Stimulated activated effector memory CD8-positive, alpha-beta T cell treated with anti-CD3 and anti-CD28 coated beads, Interleukin-12 subunit alpha, Interleukin-12 subunit beta, amount 100 ng/mL, for 72 hours (primary cell): ENCODE measurements around the gene TESPA1.
"Not testable (repeated sequence)": the region's sequence is repeated elsewhere in the genome, so short reads cannot be mapped to it uniquely, and the experiment has no call there.

ENCODE experiments used
- ATAC-seq: fragments of 150-1000 bp; cut with Tn5 transposase; 2 replicates; pipeline ENCODE4 v1.10.0; 2021
- DNase-seq, 2 donors: peaks; one replicate each; pipeline ENCODE4 v3.0.0; 2021 to 2022; ENCODE audit warnings: low spot score in 2 of 2
- H3K27ac Mint-ChIP-seq: one replicate; pipeline ENCODE4 v1.8.0; 2022; ENCODE audit warnings: mild to moderate bottlenecking, mixed read lengths
- H3K36me3 Mint-ChIP-seq: one replicate; pipeline ENCODE4 v1.8.0; 2022; ENCODE audit warnings: mild to moderate bottlenecking, mixed read lengths
- H3K4me1 Mint-ChIP-seq: one replicate; pipeline ENCODE4 v1.8.0; 2022; ENCODE audit warnings: mixed read lengths
- H3K4me3 Mint-ChIP-seq: one replicate; pipeline ENCODE4 v1.8.0; 2022; ENCODE audit warnings: mild to moderate bottlenecking, mixed read lengths
- H3K9me3 Mint-ChIP-seq: one replicate; pipeline ENCODE4 v1.8.0; 2022; ENCODE audit warnings: mixed read lengths

Gene TESPA1

GRCh38 chr12:54991161-54991990, 6.8 kb upstream of the TESPA1 start:
- ATAC-seq = peak; percentile 81
- Mint-ChIP-seq H3K4me1 (peaks cover 37% of the 10 kb centered on the region), H3K4me3 (peak overlapping the region; percentile 62), H3K27ac (peak overlapping the region; percentile 79), H3K9me3 (no peaks in the 10 kb centered on the region), H3K36me3 (no peaks in the 10 kb centered on the region)
- peak in 1 of 2 donors; percentile 69 for DNase-seq

- peak overlapping the region; percentile 62 for H3K4me3 Mint-ChIP-seq
- H3K9me3 Mint-ChIP-seq = no peaks in the 10 kb centered on the region
- no peak for DNase-seq
- H3K36me3 Mint-ChIP-seq = no peaks in the 10 kb centered on the region
- no peak for ATAC-seq
- peaks cover 46% of the 10 kb centered on the region for H3K4me1 Mint-ChIP-seq
- H3K27ac Mint-ChIP-seq = peak overlapping the region; percentile 79
These were observed 5.3 kb upstream of the TESPA1 start for GRCh38 chr12:54989829-54990228.

GRCh38 chr12:54988402-54989054, 4.0 kb upstream of the TESPA1 start:
- Mint-ChIP-seq H3K4me3 (no peak overlapping the region), H3K4me1 (peaks cover 51% of the 10 kb centered on the region), H3K9me3 (no peaks in the 10 kb centered on the region), H3K27ac (peak overlapping the region; percentile 46), H3K36me3 (peaks cover 6% of the 10 kb centered on the region)
- no peak for ATAC-seq
- DNase-seq = no peak

- Mint-ChIP-seq H3K27ac (no peak overlapping the region), H3K9me3 (no peaks in the 10 kb centered on the region), H3K4me1 (peaks cover 59% of the 10 kb centered on the region), H3K36me3 (peaks cover 12% of the 10 kb centered on the region), H3K4me3 (no peak overlapping the region)
- DNase-seq = no peak
- no peak for ATAC-seq
These were observed 3.2 kb upstream of the TESPA1 start for GRCh38 chr12:54987611-54988231.

- not testable (repeated sequence) for DNase-seq, ATAC-seq, H3K4me3 Mint-ChIP-seq, H3K9me3 Mint-ChIP-seq, H3K27ac Mint-ChIP-seq
- H3K4me1 Mint-ChIP-seq = peaks cover 65% of the 10 kb centered on the region
- peaks cover 22% of the 10 kb centered on the region for H3K36me3 Mint-ChIP-seq
These were observed 2.2 kb upstream of the TESPA1 start for GRCh38 chr12:54986773-54987172.

- DNase-seq (peak in 1 of 2 donors; percentile 60), ATAC-seq (peak; percentile 22)
- H3K36me3 Mint-ChIP-seq = peaks cover 53% of the 10 kb centered on the region
- peaks cover 65% of the 10 kb centered on the region for H3K4me1 Mint-ChIP-seq
- no peaks in the 10 kb centered on the region for H3K9me3 Mint-ChIP-seq
- H3K4me3 Mint-ChIP-seq = peak overlapping the region; percentile 67
- H3K27ac Mint-ChIP-seq = peak overlapping the region; percentile 88
These were observed 943 bp downstream of the TESPA1 start for GRCh38 chr12:54983536-54984101.

GRCh38 chr12:54981796-54982195, 2.8 kb downstream of the TESPA1 start:
- Mint-ChIP-seq H3K4me3 (peak overlapping the region; percentile 67), H3K27ac (peak overlapping the region; percentile 88), H3K4me1 (peaks cover 80% of the 10 kb centered on the region), H3K36me3 (peaks cover 70% of the 10 kb centered on the region), H3K9me3 (no peaks in the 10 kb centered on the region)
- DNase-seq (no peak), ATAC-seq (peak; percentile 74)

- peak overlapping the region; percentile 67 for H3K4me3 Mint-ChIP-seq
- H3K36me3 Mint-ChIP-seq = peaks cover 85% of the 10 kb centered on the region
- DNase-seq (no peak), ATAC-seq (no peak)
- H3K9me3 Mint-ChIP-seq = no peaks in the 10 kb centered on the region
- peak overlapping the region; percentile 88 for H3K27ac Mint-ChIP-seq
- H3K4me1 Mint-ChIP-seq = peaks cover 88% of the 10 kb centered on the region
These were observed 4.2 kb downstream of the TESPA1 start for GRCh38 chr12:54980341-54980740.

- Mint-ChIP-seq H3K4me3 (peak overlapping the region; percentile 67), H3K36me3 (peaks cover 99% of the 10 kb centered on the region), H3K9me3 (no peaks in the 10 kb centered on the region), H3K27ac (no peak overlapping the region), H3K4me1 (peaks cover 92% of the 10 kb centered on the region)
- DNase-seq (no peak), ATAC-seq (no peak)
These were observed 6.7 kb downstream of the TESPA1 start for GRCh38 chr12:54977857-54978256.

GRCh38 chr12:54977155-54977554, 7.4 kb downstream of the TESPA1 start:
- Mint-ChIP-seq H3K9me3 (no peaks in the 10 kb centered on the region), H3K36me3 (peaks cover 99% of the 10 kb centered on the region), H3K4me1 (peaks cover 84% of the 10 kb centered on the region), H3K4me3 (peak overlapping the region; percentile 67), H3K27ac (peak overlapping the region; percentile 60)
- DNase-seq (no peak), ATAC-seq (no peak)

- DNase-seq (no peak), ATAC-seq (no peak)
- H3K36me3 Mint-ChIP-seq = peaks cover 99% of the 10 kb centered on the region
- no peaks in the 10 kb centered on the region for H3K9me3 Mint-ChIP-seq
- peak overlapping the region; percentile 60 for H3K27ac Mint-ChIP-seq
- H3K4me3 Mint-ChIP-seq = peak overlapping the region; percentile 67
- H3K4me1 Mint-ChIP-seq = peaks cover 79% of the 10 kb centered on the region
These were observed 8.7 kb downstream of the TESPA1 start for GRCh38 chr12:54975875-54976274.

GRCh38 chr12:54975272-54975671, 9.3 kb downstream of the TESPA1 start:
- H3K27ac Mint-ChIP-seq = peak overlapping the region; percentile 60
- no peaks in the 10 kb centered on the region for H3K9me3 Mint-ChIP-seq
- no peak for ATAC-seq

GRCh38 chr12:54974279-54974678, 10.3 kb downstream of the TESPA1 start:
- DNase-seq = no peak
- Mint-ChIP-seq H3K4me1 (peaks cover 70% of the 10 kb centered on the region), H3K27ac (peak overlapping the region; percentile 60), H3K36me3 (peaks cover 90% of the 10 kb centered on the region), H3K9me3 (no peaks in the 10 kb centered on the region), H3K4me3 (no peak overlapping the region)
- ATAC-seq = no peak

More at GRCh38 chr12:54975272-54975671, 9.3 kb downstream of the TESPA1 start:
- peaks cover 79% of the 10 kb centered on the region for H3K4me1 Mint-ChIP-seq
- H3K36me3 Mint-ChIP-seq = peaks cover 99% of the 10 kb centered on the region
- no peak for DNase-seq
- H3K4me3 Mint-ChIP-seq = no peak overlapping the region

GRCh38 chr12:54973556-54973955, 11.0 kb downstream of the TESPA1 start:
- H3K4me1 Mint-ChIP-seq = peaks cover 65% of the 10 kb centered on the region
- H3K36me3 Mint-ChIP-seq = peaks cover 84% of the 10 kb centered on the region
- H3K9me3 Mint-ChIP-seq = no peaks in the 10 kb centered on the region
- H3K4me3 Mint-ChIP-seq = no peak overlapping the region
- no peak for ATAC-seq
- peak overlapping the region; percentile 60 for H3K27ac Mint-ChIP-seq
- no peak for DNase-seq

GRCh38 chr12:54970741-54971140, 13.8 kb downstream of the TESPA1 start:
- no peaks in the 10 kb centered on the region for H3K9me3 Mint-ChIP-seq
- DNase-seq (no peak), ATAC-seq (no peak)
- H3K4me3 Mint-ChIP-seq = no peak overlapping the region
- H3K36me3 Mint-ChIP-seq = peaks cover 86% of the 10 kb centered on the region
- peak overlapping the region; percentile 53 for H3K27ac Mint-ChIP-seq
- peaks cover 55% of the 10 kb centered on the region for H3K4me1 Mint-ChIP-seq
